Activated T-cell treated with anti-CD3 and anti-CD28 coated beads, Interleukin-2, amount 50 U/mL, for 24 hours (primary cell): ENCODE data around the gene PALM3.
A peak's percentile ranks its signal among the peaks of the same experiment; 100 is the strongest.
"Not testable (repeated sequence)": the region's sequence is repeated elsewhere in the genome, so short reads cannot be mapped to it uniquely, and the experiment has no call there.

Experiments used
- DNase-seq: peaks from one replicate; pipeline ENCODE4 v3.0.0-alpha.2; 2020
- H3K27ac Mint-ChIP-seq: 2 replicates; pipeline ENCODE4 v1.8.0; 2020; ENCODE audit warnings: mild to moderate bottlenecking, mixed read lengths
- H3K27me3 Mint-ChIP-seq: 2 replicates; pipeline ENCODE4 v1.8.0; 2020; ENCODE audit warnings: mixed read lengths
- H3K36me3 Mint-ChIP-seq: 2 replicates; pipeline ENCODE4 v1.8.0; 2020; ENCODE audit warnings: low read depth, mixed read lengths
- H3K4me1 Mint-ChIP-seq: 2 replicates; pipeline ENCODE4 v1.8.0; 2020; ENCODE audit warnings: low read depth, mixed read lengths
- H3K4me3 Mint-ChIP-seq: 2 replicates; pipeline ENCODE4 v1.8.0; 2020; ENCODE audit warnings: mild to moderate bottlenecking, moderate library complexity, mixed read lengths
- H3K9me3 Mint-ChIP-seq: 2 replicates; pipeline ENCODE4 v1.8.0; 2020; ENCODE audit warnings: mixed read lengths

Gene PALM3

DNA sequence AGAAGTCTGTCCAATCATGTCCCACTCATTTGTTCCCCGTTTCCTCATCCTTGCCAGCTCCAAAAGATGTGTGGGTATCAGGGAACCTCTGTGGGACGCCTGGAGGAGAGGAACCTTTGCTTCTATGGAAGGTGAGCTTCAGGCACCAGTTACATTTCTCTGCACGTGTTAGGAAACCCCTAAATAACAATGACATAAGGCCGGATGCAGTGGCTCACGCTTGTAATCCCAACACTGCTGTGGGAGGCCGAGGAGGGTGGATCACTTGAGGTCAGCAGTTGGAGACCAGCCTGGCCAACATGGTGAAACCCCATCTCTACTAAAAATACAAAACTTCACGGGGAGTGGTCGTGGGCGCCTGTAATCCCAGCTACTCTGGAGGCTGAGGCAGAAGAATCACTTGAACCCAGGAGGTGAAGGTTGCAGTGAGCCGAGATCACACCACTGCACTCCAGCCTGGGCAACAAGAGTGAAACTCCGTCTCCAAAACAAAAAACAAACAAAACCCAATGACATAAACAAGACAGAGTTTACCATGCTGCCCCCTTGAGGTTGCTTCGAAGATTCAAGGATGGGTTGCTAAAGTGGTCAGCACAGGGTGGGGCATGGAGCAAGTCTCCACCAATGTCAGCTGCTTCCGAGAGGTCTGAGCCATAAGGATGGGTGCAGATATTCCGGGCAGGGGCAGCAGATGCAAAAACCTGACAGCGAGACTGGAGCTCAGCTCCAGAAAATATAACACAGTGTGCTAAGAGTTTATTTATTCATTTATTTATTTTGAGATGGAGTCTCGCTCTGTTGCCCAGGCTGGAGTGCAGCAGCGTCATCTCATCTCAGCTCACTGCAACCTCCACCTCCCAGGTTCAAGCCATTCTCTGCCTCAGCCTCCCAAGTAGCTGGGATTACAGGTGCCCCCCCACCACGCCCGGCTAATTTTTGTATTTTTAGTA lies 18.9 kb downstream of the PALM3 start:
- not testable (repeated sequence) for DNase-seq, H3K9me3 Mint-ChIP-seq, H3K4me3 Mint-ChIP-seq, H3K27me3 Mint-ChIP-seq
- Mint-ChIP-seq H3K4me1 (peaks cover 11% of the 10 kb centered on the region), H3K36me3 (peaks cover 83% of the 10 kb centered on the region), H3K27ac (peak overlapping the region; percentile 77)

DNA sequence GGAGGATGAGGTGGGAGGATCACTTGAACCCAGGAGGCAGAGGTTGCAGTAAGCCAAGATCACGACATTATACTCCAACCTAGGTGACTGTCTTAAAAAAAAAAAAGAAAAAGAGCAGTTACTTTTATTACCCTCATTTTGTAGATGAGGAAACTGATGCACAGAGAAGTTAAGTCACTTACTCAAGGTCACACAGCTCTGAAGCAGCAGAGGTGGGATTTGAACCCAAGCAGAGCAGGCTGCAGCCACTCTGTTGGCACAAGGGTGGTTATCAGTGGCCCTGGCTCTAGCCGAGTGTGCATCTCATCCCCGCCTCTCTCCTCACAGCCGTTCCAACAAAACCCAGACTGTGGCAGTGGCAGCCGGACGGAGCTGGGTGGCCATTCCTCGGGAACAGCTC lies 22.7 kb downstream of the PALM3 start:
- Mint-ChIP-seq H3K27ac (no peak overlapping the region), H3K9me3 (no peaks in the 10 kb centered on the region), H3K4me1 (peaks cover 8% of the 10 kb centered on the region), H3K36me3 (peaks cover 76% of the 10 kb centered on the region), H3K27me3 (no peaks in the 10 kb centered on the region), H3K4me3 (no peak overlapping the region)
- DNase-seq: no peak

DNA sequence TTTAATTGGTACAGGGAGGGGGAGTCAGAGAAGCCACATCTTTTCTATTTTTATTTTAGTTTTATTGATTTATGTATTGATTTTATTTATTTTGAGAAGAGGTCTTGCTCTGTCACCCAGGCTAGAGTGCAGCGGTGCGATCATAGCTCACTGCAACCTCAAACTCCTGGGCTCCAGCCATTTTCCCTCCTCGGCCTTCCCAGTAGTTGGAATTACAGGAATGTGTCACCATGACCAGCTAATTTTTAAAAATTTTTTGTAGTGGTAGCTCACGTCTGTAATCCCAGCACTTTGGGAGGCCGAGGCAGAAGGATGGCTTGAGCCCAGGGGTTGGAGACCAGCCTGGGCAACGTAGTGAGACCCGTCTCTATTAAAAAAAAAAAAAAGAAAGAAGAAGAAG lies 26.2 kb downstream of the PALM3 start:
- Mint-ChIP-seq H3K9me3 (no peaks in the 10 kb centered on the region), H3K4me3 (no peak overlapping the region), H3K36me3 (peaks cover 70% of the 10 kb centered on the region), H3K4me1 (peaks cover 20% of the 10 kb centered on the region), H3K27ac (no peak overlapping the region), H3K27me3 (no peaks in the 10 kb centered on the region)
- DNase-seq: no peak

DNA sequence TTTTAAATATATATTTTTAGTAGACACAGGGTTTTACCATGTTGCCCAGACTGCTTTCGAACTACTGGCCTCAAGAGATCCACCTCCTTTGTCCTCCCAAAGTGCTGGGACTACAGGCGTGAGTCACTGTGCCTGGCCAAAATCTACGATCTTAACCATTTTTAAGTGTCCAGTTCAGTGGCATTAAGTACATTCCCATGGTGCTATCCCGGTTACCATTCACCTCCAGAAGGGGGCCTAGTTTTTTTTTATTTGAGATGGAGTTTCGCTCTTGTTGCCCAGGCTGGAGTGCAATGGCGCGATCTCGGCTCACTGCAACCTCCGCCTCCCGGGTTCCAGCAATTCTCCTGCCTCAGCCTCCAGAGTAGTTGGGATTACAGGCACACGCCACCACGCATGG lies 26.7 kb downstream of the PALM3 start:
- not testable (repeated sequence) for H3K4me3 Mint-ChIP-seq, H3K27me3 Mint-ChIP-seq, H3K9me3 Mint-ChIP-seq, DNase-seq
- H3K4me1 Mint-ChIP-seq: peaks cover 20% of the 10 kb centered on the region
- peak overlapping the region; percentile 29 for H3K27ac Mint-ChIP-seq
- H3K36me3 Mint-ChIP-seq: peaks cover 65% of the 10 kb centered on the region

DNA sequence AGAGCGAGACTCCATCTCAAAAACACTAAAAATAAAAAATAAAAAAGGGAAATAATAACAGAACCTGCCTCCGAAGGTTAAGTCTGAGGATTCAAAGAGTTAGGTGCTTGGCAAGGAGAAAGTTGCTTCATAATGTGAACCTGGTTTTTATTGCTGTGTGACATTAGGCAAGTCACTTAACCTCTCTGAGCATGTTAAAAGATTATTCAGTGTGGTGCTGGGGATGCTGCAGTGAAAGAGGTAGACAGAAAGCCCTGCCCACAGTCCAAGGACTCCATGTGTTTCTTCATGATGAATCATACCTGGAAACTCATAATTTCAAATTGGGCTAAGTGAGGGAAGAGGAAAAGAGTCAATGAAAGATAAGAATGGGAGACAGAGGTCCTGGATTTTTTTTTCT lies 27.9 kb downstream of the PALM3 start:
- peaks cover 53% of the 10 kb centered on the region for H3K36me3 Mint-ChIP-seq
- peak overlapping the region; percentile 73 for H3K27ac Mint-ChIP-seq

DNA sequence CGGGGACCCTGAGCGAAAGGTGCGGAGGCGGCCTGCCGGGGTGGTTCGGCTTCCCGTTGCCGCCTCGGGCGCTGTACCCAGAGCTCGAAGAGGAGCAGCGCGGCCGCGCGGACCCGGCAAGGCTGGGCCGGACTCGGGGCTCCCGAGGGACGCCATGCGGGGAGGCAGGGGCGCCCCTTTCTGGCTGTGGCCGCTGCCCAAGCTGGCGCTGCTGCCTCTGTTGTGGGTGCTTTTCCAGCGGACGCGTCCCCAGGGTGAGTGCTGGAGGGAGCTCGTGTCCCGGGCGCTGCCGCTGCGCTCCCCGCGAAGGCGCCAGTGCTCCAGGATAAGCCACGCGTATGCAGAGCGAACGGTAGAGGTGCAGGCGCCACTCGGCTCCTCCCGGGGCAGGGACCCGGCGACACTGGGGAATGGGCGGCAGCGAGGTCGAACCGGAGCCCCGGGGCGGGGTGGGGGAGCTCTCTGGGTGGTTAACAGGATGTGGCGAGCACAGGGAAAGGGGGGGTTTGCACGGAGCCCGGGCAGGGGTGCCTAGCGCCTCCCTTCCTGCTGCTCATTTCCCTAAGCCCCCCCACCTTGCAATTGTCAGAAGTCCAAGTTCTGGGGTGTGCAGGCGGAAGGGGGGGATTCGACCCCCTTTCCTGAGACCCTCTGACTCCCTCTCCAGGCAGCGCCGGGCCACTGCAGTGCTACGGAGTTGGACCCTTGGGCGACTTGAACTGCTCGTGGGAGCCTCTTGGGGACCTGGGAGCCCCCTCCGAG lies 30.0 kb downstream of the PALM3 start, which contains the start of gene IL27RA:
Gene IL27RA (plus strand): TSS at position 44 of the 762 bp plus-strand sequence. CDS start 111 bp downstream, at position 155.
- DNase-seq: peak; percentile 86
- H3K36me3 Mint-ChIP-seq: peaks cover 33% of the 10 kb centered on the region
- H3K4me3 Mint-ChIP-seq: peak within 1 kb of the TSS; percentile 93
- H3K27me3 Mint-ChIP-seq: no peaks in the 10 kb centered on the region
- H3K4me1 Mint-ChIP-seq: peaks cover 20% of the 10 kb centered on the region
- H3K9me3 Mint-ChIP-seq: no peaks in the 10 kb centered on the region
- peak within 1 kb of the TSS; percentile 94 for H3K27ac Mint-ChIP-seq

More for the DNA sequence above, 27.9 kb downstream of the PALM3 start:
- no peaks in the 10 kb centered on the region for H3K9me3 Mint-ChIP-seq
- H3K27me3 Mint-ChIP-seq: no peaks in the 10 kb centered on the region
- H3K4me1 Mint-ChIP-seq: peaks cover 20% of the 10 kb centered on the region
- H3K4me3 Mint-ChIP-seq: peak overlapping the region; percentile 38
- DNase-seq: no peak

DNA sequence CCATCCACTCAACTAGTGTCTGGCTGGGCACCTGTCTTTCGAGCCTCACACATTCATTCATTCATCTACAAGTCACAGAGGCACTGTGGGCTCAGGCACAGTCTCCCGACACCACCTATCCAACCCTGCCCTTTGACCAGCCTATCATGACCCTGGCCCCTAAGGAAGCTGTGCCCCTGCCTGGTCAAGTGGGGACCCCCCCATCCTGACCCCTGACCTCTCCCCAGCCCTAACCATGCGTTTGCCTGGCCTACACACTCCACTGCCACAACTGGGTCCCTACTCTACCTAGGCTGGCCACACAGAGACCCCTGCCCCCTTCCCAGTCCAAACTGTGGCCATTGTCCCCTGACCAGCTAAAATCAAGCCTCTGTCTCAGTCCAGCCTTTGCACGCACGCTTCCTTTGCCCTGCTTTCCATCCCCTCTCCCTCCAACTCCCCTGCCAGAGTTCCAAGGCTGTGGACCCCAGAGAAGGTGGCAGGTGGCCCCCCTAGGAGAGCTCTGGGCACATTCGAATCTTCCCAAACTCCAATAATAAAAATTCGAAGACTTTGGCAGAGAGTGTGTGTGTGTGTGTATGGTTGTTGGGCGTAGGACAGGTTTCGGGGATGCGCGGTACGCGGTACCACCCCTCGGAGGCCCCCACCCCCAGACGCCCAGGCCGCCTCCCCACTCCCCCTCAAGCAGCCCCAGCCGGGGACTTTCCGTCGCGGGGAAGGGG lies 30.7 kb downstream of the PALM3 start:
- peak overlapping the region; percentile 75 for H3K27ac Mint-ChIP-seq

DNA sequence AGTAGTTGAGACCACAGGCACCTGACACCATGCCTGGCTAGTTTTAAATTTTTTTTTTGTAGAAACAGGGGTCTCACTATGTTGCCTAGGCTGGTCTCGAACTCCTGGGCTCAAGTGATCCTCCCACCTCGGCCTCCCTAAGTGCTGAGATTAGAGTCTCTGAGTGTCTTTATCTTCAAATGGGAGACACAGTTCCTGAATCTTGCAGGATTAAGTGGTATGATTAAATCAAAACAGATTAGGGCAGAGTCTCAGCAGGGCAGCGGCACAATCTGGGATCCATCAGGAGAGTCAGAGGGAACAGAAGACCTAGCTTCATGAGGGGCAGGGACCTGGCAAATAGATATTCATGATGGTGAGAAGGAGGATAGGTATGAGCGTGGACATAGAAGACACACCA lies 33.0 kb downstream of the PALM3 start:
- Mint-ChIP-seq H3K27ac (no peak overlapping the region), H3K9me3 (no peaks in the 10 kb centered on the region), H3K4me1 (peaks cover 18% of the 10 kb centered on the region), H3K27me3 (no peaks in the 10 kb centered on the region), H3K4me3 (no peak overlapping the region), H3K36me3 (peaks cover 12% of the 10 kb centered on the region)
- DNase-seq: no peak

More for the DNA sequence above, 30.7 kb downstream of the PALM3 start:
- Mint-ChIP-seq H3K36me3 (peaks cover 26% of the 10 kb centered on the region), H3K4me1 (peaks cover 21% of the 10 kb centered on the region), H3K9me3 (no peaks in the 10 kb centered on the region), H3K4me3 (peak overlapping the region; percentile 93), H3K27me3 (no peaks in the 10 kb centered on the region)
- no peak for DNase-seq

DNA sequence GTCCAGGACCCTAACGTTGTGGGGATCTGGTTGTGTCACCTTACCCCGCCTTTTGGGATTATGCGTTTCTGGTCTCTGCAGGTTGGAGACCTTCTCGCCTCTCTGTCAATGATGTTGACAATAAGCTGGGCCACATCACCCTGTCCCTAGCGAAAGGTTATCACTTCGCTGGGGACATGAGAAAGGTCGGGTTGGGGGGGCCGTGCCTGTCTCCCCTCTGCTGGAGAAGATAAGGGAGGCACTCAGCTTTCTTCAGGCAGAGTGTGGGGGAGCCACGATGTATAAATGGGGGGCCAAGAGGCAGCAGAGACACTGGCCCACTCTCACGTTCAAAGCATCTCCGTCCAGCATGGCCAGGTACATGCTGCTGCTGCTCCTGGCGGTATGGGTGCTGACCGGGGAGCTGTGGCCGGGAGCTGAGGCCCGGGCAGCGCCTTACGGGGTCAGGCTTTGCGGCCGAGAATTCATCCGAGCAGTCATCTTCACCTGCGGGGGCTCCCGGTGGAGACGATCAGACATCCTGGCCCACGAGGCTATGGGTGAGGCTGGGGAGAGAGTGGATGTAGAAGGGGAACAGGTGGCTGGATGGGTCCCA lies 33.9 kb downstream of the PALM3 start, which contains the start of gene RLN3:
Gene RLN3 (plus strand): TSS at position 293 of the 595 bp plus-strand sequence. CDS start 57 bp downstream, at position 350.
- Mint-ChIP-seq H3K4me3 (no peak within 1 kb of the TSS), H3K27me3 (no peaks in the 10 kb centered on the region), H3K9me3 (no peaks in the 10 kb centered on the region), H3K4me1 (peaks cover 22% of the 10 kb centered on the region), H3K36me3 (peaks cover 9% of the 10 kb centered on the region), H3K27ac (no peak within 1 kb of the TSS)
- no peak for DNase-seq

DNA sequence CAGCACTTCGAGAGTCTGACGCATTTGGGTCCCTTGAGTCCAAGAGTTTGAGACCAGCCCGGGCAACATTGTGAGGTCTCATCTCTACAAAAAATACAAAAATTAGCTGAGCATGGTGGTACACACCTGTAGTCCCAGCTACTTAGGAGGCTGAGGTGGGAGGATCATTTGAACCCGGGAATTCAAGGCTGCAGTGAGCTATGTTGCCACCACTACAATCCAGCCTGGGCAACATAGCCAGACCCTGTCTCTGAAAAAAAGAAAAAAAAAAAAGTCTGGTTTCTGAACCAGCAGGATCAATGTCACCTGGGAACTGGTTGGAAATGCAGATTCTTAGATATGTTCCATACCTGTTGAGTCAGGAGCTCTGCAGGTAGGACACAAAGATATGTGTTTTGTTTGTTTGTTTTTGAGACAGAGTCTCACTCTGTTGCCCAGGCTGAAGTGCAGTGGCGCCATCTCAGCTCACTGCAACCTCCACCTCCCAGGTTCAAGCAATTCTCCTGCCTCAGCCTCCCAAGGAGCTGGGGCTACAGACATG lies 35.2 kb downstream of the PALM3 start:
- peaks cover 17% of the 10 kb centered on the region for H3K4me1 Mint-ChIP-seq
- H3K27ac Mint-ChIP-seq, DNase-seq, H3K9me3 Mint-ChIP-seq, H3K36me3 Mint-ChIP-seq, H3K27me3 Mint-ChIP-seq, H3K4me3 Mint-ChIP-seq: not testable (repeated sequence)

DNA sequence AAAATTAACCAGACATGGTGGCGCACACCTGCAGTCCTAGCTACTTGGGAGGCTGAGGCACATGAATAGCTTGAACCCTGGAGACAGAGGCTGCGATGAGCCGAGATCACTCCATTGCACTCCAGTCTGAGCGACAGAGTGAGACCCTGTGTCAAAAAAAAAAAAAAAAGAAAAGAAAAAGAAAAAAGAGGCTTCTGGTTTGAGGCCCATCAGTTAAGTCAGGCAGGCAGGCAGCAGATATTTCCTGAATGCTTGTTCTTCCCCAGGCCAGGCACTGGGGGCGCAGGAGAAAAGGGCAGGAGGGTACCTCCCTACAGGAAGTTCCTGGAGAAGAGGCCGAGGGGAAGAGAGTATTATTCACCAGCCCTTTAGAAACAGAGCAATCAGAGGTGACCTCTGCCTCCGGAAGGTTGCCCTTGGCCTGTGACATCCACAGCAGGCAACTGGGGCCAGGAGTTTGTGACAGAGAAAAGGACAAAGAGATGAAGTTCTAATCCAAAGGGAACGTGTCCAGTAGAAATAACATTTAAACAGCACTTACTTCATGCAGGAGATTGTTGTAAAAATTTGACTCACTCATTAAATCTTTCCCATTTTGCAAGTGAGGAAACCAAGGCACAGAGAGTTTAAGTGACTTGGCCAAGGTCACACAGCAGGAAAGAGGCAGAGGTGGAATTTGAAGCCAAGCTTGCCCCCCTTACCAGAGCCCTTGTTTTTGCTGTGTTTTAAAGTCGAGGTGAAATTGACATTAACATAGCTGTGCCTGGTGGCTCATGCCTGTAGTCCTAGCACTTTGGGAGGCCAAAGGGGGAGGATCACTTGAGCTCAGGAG lies 38.3 kb downstream of the PALM3 start:
- Mint-ChIP-seq H3K4me1 (peaks cover 13% of the 10 kb centered on the region), H3K27me3 (no peaks in the 10 kb centered on the region), H3K9me3 (no peaks in the 10 kb centered on the region), H3K27ac (no peak overlapping the region), H3K4me3 (no peak overlapping the region), H3K36me3 (no peaks in the 10 kb centered on the region)
- no peak for DNase-seq

DNA sequence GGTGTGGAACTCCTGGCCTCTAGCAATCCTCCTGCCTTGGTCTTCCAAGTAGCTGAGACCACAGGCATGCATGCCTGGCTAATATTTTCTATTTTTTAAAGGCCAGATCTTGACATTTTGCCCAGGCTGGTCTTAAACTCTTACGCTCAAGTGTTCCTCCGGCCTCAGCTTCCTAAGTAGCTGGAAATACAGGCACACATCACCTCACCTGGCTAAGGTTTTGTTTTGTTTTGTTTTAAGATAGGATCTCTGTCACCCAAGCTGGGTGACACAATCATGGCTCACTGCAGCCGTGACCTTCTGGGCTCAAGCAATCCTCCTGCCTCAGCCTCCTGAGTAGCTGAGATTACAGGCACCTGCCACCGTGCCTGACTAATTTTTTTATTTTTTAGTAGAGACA lies 39.4 kb downstream of the PALM3 start:
- H3K27me3 Mint-ChIP-seq: no peaks in the 10 kb centered on the region
- no peak overlapping the region for H3K27ac Mint-ChIP-seq

DNA sequence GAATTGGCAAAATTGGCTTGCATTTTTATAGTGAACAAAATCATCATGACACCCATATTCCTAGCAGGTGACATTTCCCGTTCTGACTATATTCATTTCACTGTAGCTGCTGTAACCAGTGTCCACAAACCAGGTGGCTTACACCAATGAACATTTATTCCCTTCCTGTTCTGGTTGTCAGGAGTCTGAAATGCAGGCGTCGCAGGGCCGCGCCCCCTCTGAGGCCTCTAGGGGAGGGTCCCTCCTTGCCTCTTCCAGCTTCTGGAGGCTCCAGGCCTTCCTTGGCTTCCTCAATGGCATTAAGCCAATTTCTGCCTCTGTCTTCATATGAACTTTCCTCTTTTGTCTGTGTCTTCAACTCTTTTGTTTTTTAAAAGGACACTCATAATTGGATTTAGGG lies 40.4 kb downstream of the PALM3 start:
- no peak for DNase-seq
- no peak overlapping the region for H3K4me3 Mint-ChIP-seq
- no peaks in the 10 kb centered on the region for H3K27me3 Mint-ChIP-seq
- H3K36me3 Mint-ChIP-seq: no peaks in the 10 kb centered on the region
- no peaks in the 10 kb centered on the region for H3K9me3 Mint-ChIP-seq
- no peak overlapping the region for H3K27ac Mint-ChIP-seq
- H3K4me1 Mint-ChIP-seq: peaks cover 12% of the 10 kb centered on the region

More for the DNA sequence above, 39.4 kb downstream of the PALM3 start:
- no peak for DNase-seq
- no peaks in the 10 kb centered on the region for H3K9me3 Mint-ChIP-seq
- no peaks in the 10 kb centered on the region for H3K36me3 Mint-ChIP-seq
- H3K4me1 Mint-ChIP-seq: peaks cover 13% of the 10 kb centered on the region
- H3K4me3 Mint-ChIP-seq: no peak overlapping the region
